CD8-positive, alpha-beta memory T cell (primary cell): ENCODE data around the gene DDX17. TPM values are rescaled to one million over a fixed set of nuclear protein-coding genes. Genes with fewer than 3 reads are reported as not detected.

Experiments used
- CTCF ChIA-PET: fragments of 350-600 bp; sonication (Branson Sonifier 250); formaldehyde crosslinking; loops from one replicate; lab custom pipeline; 2021; ENCODE audit warnings: antibody characterized with exemption; lab: Charles Lee
- POLR2A ChIA-PET: fragments of 350-600 bp; sonication (Branson Sonifier 250); formaldehyde crosslinking; loops from one replicate; lab custom pipeline; 2021; ENCODE audit warnings: antibody characterized with exemption; lab: Charles Lee
- DNase-seq, 5 donors: peaks; one replicate each; pipeline versions ENCODE4 v3.0.0 to v3.0.0-alpha.2; 2020 to 2022; ENCODE audit warnings: mixed read lengths in 1 of 5
- H3K27ac ChIP-seq: one replicate; pipeline ENCODE4 v1.7.0; 2013; ENCODE audit warnings: low read depth, mild to moderate bottlenecking, low read length, moderate library complexity
- H3K27me3 ChIP-seq: 2 replicates; pipeline ENCODE4 v1.7.0; 2013; ENCODE audit warnings: low read length, mild to moderate bottlenecking; ENCODE audit not compliant: insufficient read depth, poor library complexity, severe bottlenecking
- H3K36me3 ChIP-seq: 2 replicates; pipeline ENCODE4 v1.7.0; 2013; ENCODE audit warnings: mild to moderate bottlenecking, low read length, moderate library complexity; ENCODE audit not compliant: insufficient read depth
- H3K4me1 ChIP-seq: 2 replicates; pipeline ENCODE4 v1.7.0; 2013; ENCODE audit warnings: mild to moderate bottlenecking, low read length, moderate library complexity; ENCODE audit not compliant: insufficient read depth
- H3K4me3 ChIP-seq: 2 replicates; pipeline ENCODE4 v1.7.0; 2013; ENCODE audit warnings: mild to moderate bottlenecking, low read length
- H3K9me3 ChIP-seq: 2 replicates; pipeline ENCODE4 v1.7.0; 2013; ENCODE audit warnings: mild to moderate bottlenecking, low read length
- H3K27ac Mint-ChIP-seq, 8 donors: one replicate each; pipeline ENCODE4 v1.8.0; 2020 to 2021; ENCODE audit warnings: mixed read lengths in 8 of 8, mild to moderate bottlenecking in 6 of 8, inconsistent platforms in 3 of 8, moderate library complexity in 3 of 8
- H3K27me3 Mint-ChIP-seq, 2 donors: one replicate each; pipeline ENCODE4 v1.8.0; 2020 to 2021; ENCODE audit warnings: mixed read lengths in 2 of 2, mild to moderate bottlenecking in 1 of 2, moderate library complexity in 1 of 2
- H3K36me3 Mint-ChIP-seq, 3 donors: one replicate each; pipeline ENCODE4 v1.8.0; 2020 to 2021; ENCODE audit warnings: mixed read lengths in 3 of 3, inconsistent platforms in 1 of 3, mild to moderate bottlenecking in 1 of 3
- H3K4me1 Mint-ChIP-seq, 3 donors: one replicate each; pipeline ENCODE4 v1.8.0; 2020 to 2021; ENCODE audit warnings: mixed read lengths in 3 of 3, inconsistent platforms in 1 of 3, mild to moderate bottlenecking in 1 of 3
- H3K4me3 Mint-ChIP-seq, 7 donors: one replicate each; pipeline ENCODE4 v1.8.0; 2020 to 2021; ENCODE audit warnings: mixed read lengths in 7 of 7, mild to moderate bottlenecking in 6 of 7, moderate library complexity in 4 of 7, inconsistent platforms in 2 of 7
- H3K9me3 Mint-ChIP-seq, 5 donors: one replicate each; pipeline ENCODE4 v1.8.0; 2020 to 2022; ENCODE audit warnings: mixed read lengths in 5 of 5, mild to moderate bottlenecking in 3 of 5, moderate library complexity in 2 of 5, inconsistent platforms in 1 of 5
- polyA plus RNA-seq: library from polyadenylated mRNA; unstranded; fragments of 300-500 nt; fragmentation: Illumina TruSeq; gene quantifications from one replicate; pipeline ENCODE4 v1.2.3, GENCODE V29; 2021
- total RNA-seq, 2 experiments: library from RNA; stranded (reverse); gene quantifications; one replicate each; pipeline ENCODE4 v1.2.3, GENCODE V29; 2021

DDX17 gene
- total and polyA plus RNA-seq, 3 experiments from 2014 or later = 41.4 to 369 (median 358) TPM

- Mint-ChIP-seq H3K4me3 (peak overlapping the region in 3 of 7 donors; percentile 51 to 88 (median 78)), H3K27me3 (peaks cover 54 to 75% of the 10 kb centered on the region in 2 donors), H3K9me3 (peaks cover 0 to 2% (median 1%) of the 10 kb centered on the region in 5 donors), H3K36me3 (peaks cover 0 to 8% (median 0%) of the 10 kb centered on the region in 3 donors), H3K4me1 (peaks cover 11 to 21% (median 14%) of the 10 kb centered on the region in 3 donors), H3K27ac (no peak overlapping the region)
- DNase-seq = no peak
- peaks cover 30% of the 10 kb centered on the region for H3K27me3 ChIP-seq
- ChIA-PET CTCF (no interaction called here), POLR2A (no interaction called here)
- H3K4me1 ChIP-seq = no peaks in the 10 kb centered on the region
- H3K4me3 ChIP-seq = no peak overlapping the region
- H3K36me3 ChIP-seq = no peaks in the 10 kb centered on the region
- no peaks in the 10 kb centered on the region for H3K9me3 ChIP-seq
- no peak overlapping the region for H3K27ac ChIP-seq
Observed at GRCh38 chr22:38455530-38456271, 50.4 kb downstream of the DDX17 start.

GRCh38 chr22:38455076-38455529, 51.0 kb downstream of the DDX17 start, which contains the start of gene KCNJ4:
Gene KCNJ4, minus strand, starts transcription at chr22:38455199. Its CDS starts 27,067 bp downstream, at chr22:38428132.
- H3K4me1 ChIP-seq = no peaks in the 10 kb centered on the region
- no peaks in the 10 kb centered on the region for H3K9me3 ChIP-seq
- H3K27ac ChIP-seq = no peak within 1 kb of the TSS
- CTCF ChIA-PET = no interaction called here
- no peak within 1 kb of the TSS for H3K4me3 ChIP-seq
- DNase-seq = no peak
- H3K9me3 Mint-ChIP-seq = peaks cover 0 to 2% (median 1%) of the 10 kb centered on the region in 5 donors
- H3K36me3 ChIP-seq = no peaks in the 10 kb centered on the region
- peak within 1 kb of the TSS in 1 of 8 donors; percentile 65 for H3K27ac Mint-ChIP-seq
- peak within 1 kb of the TSS; percentile 40 to 89 (median 77) for H3K4me3 Mint-ChIP-seq
- H3K27me3 ChIP-seq = peaks cover 30% of the 10 kb centered on the region
- peaks cover 48 to 75% of the 10 kb centered on the region in 2 donors for H3K27me3 Mint-ChIP-seq
- POLR2A ChIA-PET = no interaction called here
- peaks cover 11 to 17% (median 14%) of the 10 kb centered on the region in 3 donors for H3K4me1 Mint-ChIP-seq
- H3K36me3 Mint-ChIP-seq = peaks cover 0 to 8% (median 0%) of the 10 kb centered on the region in 3 donors

DNA sequence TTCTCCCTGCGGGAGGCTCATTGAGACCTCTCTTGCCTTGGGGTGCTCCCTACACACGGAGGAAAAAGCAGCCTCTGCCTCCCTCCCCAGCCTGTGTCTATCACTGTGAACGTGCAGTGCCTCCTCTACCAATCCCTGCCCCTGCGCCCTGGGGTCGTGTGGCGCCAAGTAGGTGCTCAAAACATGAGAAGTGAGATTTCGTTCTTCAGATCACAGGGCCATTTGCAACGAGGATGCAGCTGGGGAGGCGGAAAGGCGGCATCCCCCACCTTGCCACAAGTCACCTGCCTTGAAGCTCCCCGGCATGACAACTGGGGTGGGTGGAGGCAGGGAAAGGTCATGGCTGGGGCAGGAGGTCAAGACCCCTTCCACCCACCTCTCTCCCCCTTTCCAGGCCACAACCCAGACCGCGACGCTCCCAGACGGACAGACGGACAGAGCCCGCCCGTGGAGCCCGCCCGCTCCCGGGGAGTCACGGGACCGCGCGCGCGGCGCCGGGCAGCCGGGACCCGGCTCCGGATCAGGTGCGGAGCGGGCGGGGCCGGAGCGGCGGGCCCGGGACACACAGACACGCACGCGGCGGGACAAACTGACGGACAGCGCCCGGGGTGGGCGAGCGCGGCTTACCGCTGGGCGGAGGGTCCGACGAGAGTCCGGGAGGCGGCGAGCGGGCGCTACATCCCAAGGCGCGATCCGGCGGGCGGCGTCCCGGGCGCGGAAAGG, 51.6 kb downstream of the DDX17 start:
- Mint-ChIP-seq H3K9me3 (peaks cover 0 to 2% (median 1%) of the 10 kb centered on the region in 5 donors), H3K4me1 (peaks cover 11 to 17% (median 14%) of the 10 kb centered on the region in 3 donors), H3K36me3 (peaks cover 0 to 8% (median 0%) of the 10 kb centered on the region in 3 donors), H3K27me3 (peaks cover 46 to 81% of the 10 kb centered on the region in 2 donors), H3K27ac (peak overlapping the region in 1 of 8 donors; percentile 65), H3K4me3 (peak overlapping the region; percentile 40 to 89 (median 77))
- no peaks in the 10 kb centered on the region for H3K4me1 ChIP-seq
- H3K27me3 ChIP-seq = peaks cover 30% of the 10 kb centered on the region
- no peaks in the 10 kb centered on the region for H3K36me3 ChIP-seq
- ChIA-PET POLR2A (interaction anchor here (0.7 kb wide), 1 partner anchor 77 kb away, joined by 3 read pairs; no protein-coding TSS in a partner anchor), CTCF (no interaction called here)
- peak in 2 of 5 donors; percentile 18 to 32 for DNase-seq
- no peaks in the 10 kb centered on the region for H3K9me3 ChIP-seq
- H3K27ac ChIP-seq = no peak overlapping the region
- H3K4me3 ChIP-seq = no peak overlapping the region

DNA sequence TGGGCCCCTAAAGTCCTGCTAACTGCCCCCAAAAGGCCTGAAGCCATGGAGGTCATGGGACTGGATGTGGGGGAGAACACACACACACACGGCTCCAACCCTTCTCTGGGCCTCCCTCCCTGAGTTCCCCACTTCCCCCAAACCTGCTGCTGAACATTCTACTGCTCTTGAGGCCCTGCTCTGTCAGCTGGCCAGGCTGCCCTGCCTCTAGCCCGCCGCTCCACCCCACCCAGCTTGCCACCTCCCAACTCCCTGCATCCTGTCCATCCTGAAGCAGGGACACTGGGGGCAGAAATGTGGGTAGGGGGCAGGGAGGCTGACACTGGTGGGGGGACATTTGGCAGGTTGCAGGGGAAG, 52.1 kb downstream of the DDX17 start:
- no peaks in the 10 kb centered on the region for H3K4me1 ChIP-seq
- POLR2A ChIA-PET = interaction anchor here (0.7 kb wide), 1 partner anchor 77 kb away, joined by 3 read pairs; no protein-coding TSS in a partner anchor
- peaks cover 0 to 8% (median 0%) of the 10 kb centered on the region in 3 donors for H3K36me3 Mint-ChIP-seq
- peaks cover 0 to 2% (median 1%) of the 10 kb centered on the region in 5 donors for H3K9me3 Mint-ChIP-seq
- peaks cover 11 to 17% (median 14%) of the 10 kb centered on the region in 3 donors for H3K4me1 Mint-ChIP-seq
- no peak for DNase-seq
- no peaks in the 10 kb centered on the region for H3K9me3 ChIP-seq
- H3K27ac ChIP-seq = no peak overlapping the region
- H3K36me3 ChIP-seq = no peaks in the 10 kb centered on the region
- peaks cover 40 to 81% of the 10 kb centered on the region in 2 donors for H3K27me3 Mint-ChIP-seq
- H3K4me3 Mint-ChIP-seq = peak overlapping the region in 6 of 7 donors; percentile 24 to 89 (median 56)
- H3K27me3 ChIP-seq = peaks cover 30% of the 10 kb centered on the region
- H3K27ac Mint-ChIP-seq = no peak overlapping the region
- H3K4me3 ChIP-seq = no peak overlapping the region
- CTCF ChIA-PET = no interaction called here

- no peak for DNase-seq
- Histone ChIP-seq H3K9me3 (no peaks in the 10 kb centered on the region), H3K4me1 (no peaks in the 10 kb centered on the region), H3K27me3 (peaks cover 30% of the 10 kb centered on the region), H3K36me3 (no peaks in the 10 kb centered on the region), H3K27ac (no peak overlapping the region), H3K4me3 (no peak overlapping the region)
- H3K27ac Mint-ChIP-seq = no peak overlapping the region
- CTCF ChIA-PET = no interaction called here
- peaks cover 35 to 76% of the 10 kb centered on the region in 2 donors for H3K27me3 Mint-ChIP-seq
- peaks cover 11 to 17% (median 14%) of the 10 kb centered on the region in 3 donors for H3K4me1 Mint-ChIP-seq
- peaks cover 0 to 8% (median 0%) of the 10 kb centered on the region in 3 donors for H3K36me3 Mint-ChIP-seq
- H3K4me3 Mint-ChIP-seq = peak overlapping the region in 6 of 7 donors; percentile 6 to 42 (median 34)
- POLR2A ChIA-PET = no interaction called here
- peaks cover 0 to 2% (median 1%) of the 10 kb centered on the region in 5 donors for H3K9me3 Mint-ChIP-seq
Observed at GRCh38 chr22:38453066-38453672, 52.9 kb downstream of the DDX17 start.

GRCh38 chr22:38452373-38453065, 53.6 kb downstream of the DDX17 start:
- no peaks in the 10 kb centered on the region for H3K9me3 ChIP-seq
- no peaks in the 10 kb centered on the region for H3K36me3 ChIP-seq
- peaks cover 11 to 17% (median 14%) of the 10 kb centered on the region in 3 donors for H3K4me1 Mint-ChIP-seq
- H3K4me3 ChIP-seq = no peak overlapping the region
- H3K27me3 ChIP-seq = peaks cover 26% of the 10 kb centered on the region
- peaks cover 0 to 2% (median 0%) of the 10 kb centered on the region in 5 donors for H3K9me3 Mint-ChIP-seq
- H3K27ac ChIP-seq = no peak overlapping the region
- H3K4me3 Mint-ChIP-seq = peak overlapping the region in 2 of 7 donors; percentile 6 to 40
- no peak overlapping the region for H3K27ac Mint-ChIP-seq
- H3K27me3 Mint-ChIP-seq = peaks cover 29 to 69% of the 10 kb centered on the region in 2 donors
- ChIA-PET CTCF (no interaction called here), POLR2A (no interaction called here)
- H3K36me3 Mint-ChIP-seq = peaks cover 0 to 8% (median 0%) of the 10 kb centered on the region in 3 donors
- DNase-seq = no peak
- no peaks in the 10 kb centered on the region for H3K4me1 ChIP-seq

- no peak for DNase-seq
- ChIA-PET POLR2A (no interaction called here), CTCF (no interaction called here)
- Mint-ChIP-seq H3K9me3 (peaks cover 0 to 2% (median 0%) of the 10 kb centered on the region in 5 donors), H3K4me3 (no peak overlapping the region), H3K36me3 (peaks cover 0 to 6% (median 0%) of the 10 kb centered on the region in 3 donors), H3K27ac (no peak overlapping the region), H3K4me1 (peaks cover 10 to 15% (median 12%) of the 10 kb centered on the region in 3 donors), H3K27me3 (peaks cover 24 to 63% of the 10 kb centered on the region in 2 donors)
- Histone ChIP-seq H3K36me3 (no peaks in the 10 kb centered on the region), H3K4me3 (no peak overlapping the region), H3K9me3 (no peaks in the 10 kb centered on the region), H3K4me1 (no peaks in the 10 kb centered on the region), H3K27me3 (peaks cover 20% of the 10 kb centered on the region), H3K27ac (no peak overlapping the region)
Observed at GRCh38 chr22:38451864-38452263, 54.2 kb downstream of the DDX17 start.
